SH-SY5Y (cell line): ENCODE data around the gene TRMO.

Source experiments
- GATA2 ChIP-seq: IDR thresholded peaks from 2 replicates; pipeline ENCODE4 v1.6.1; 2011; ENCODE audit warnings: mild to moderate bottlenecking, low read depth, low read length
- GATA3 ChIP-seq: IDR thresholded peaks from 2 replicates; pipeline ENCODE4 v1.6.1; 2011; ENCODE audit warnings: low read depth, mild to moderate bottlenecking, low read length, moderate library complexity

- TF ChIP-seq GATA2 (no peak), GATA3 (no peak)
Measured at GRCh38 chr9:97918611-97919010, 3.7 kb downstream of the TRMO start.
